ENCODE measurements around the gene CLSTN2. TPM values are rescaled to one million over a fixed set of nuclear protein-coding genes. Genes with fewer than 3 reads are reported as not detected.

The CLSTN2 gene
- total RNA-seq, 1 experiment from 2014 or later, result 0.68 TPM

GRCh38 chr3:140163159-140163763, 228.3 kb downstream of the CLSTN2 start:
- H3K4me1 ChIP-seq (ENCODE audit: insufficient read depth, low read length), result no peaks in the 10 kb centered on the region
- no CpG with 5 or more reads among the region's 2 CpGs for WGBS (ENCODE audit: extremely low coverage, insufficient read length, low lambda C conversion rate)
- Mint-ChIP-seq H3K9me3 (no peaks in the 10 kb centered on the region), H3K4me1 (peaks cover 12 to 15% of the 10 kb centered on the region in 2 experiments), H3K27ac (no peak overlapping the region), H3K4me3 (no peak overlapping the region), H3K36me3 (ENCODE audit: insufficient read depth in 1 of 3, low read depth in 3 of 3) (no peaks in the 10 kb centered on the region; a peak in 1 of 7 replicates), H3K27me3 (ENCODE audit: low read depth) (no peaks in the 10 kb centered on the region; the same call in none of the 2 replicates)
- H3K27me3 ChIP-seq (ENCODE audit: insufficient read depth, low read length), result no peaks in the 10 kb centered on the region
- no peak overlapping the region for H3K27ac ChIP-seq (ENCODE audit: insufficient read length, low read depth, low read length)
- no peak overlapping the region for H3K4ac ChIP-seq (ENCODE audit: low read depth, low read length)
- no peaks in the 10 kb centered on the region for H3K23me2 ChIP-seq (ENCODE audit: insufficient read length, low read depth, low read length, poor library complexity, severe bottlenecking)
- no peak overlapping the region for H3K9ac ChIP-seq (ENCODE audit: extremely low read depth, insufficient read length, low read length)
- H3K14ac ChIP-seq (ENCODE audit: insufficient read depth, low read length), result no peak overlapping the region
- H4K91ac ChIP-seq (ENCODE audit: insufficient read length, low read depth, low read length), result no peak overlapping the region
- no peak overlapping the region for H2BK12ac ChIP-seq (ENCODE audit: insufficient read length, low read depth, low read length)
- no peak overlapping the region for H2AK5ac ChIP-seq (ENCODE audit: insufficient read length, low read length)
- no peak overlapping the region for H2AFZ ChIP-seq (ENCODE audit: low read length)
- H3K79me1 ChIP-seq (ENCODE audit: insufficient read depth, low read depth, low read length, poor library complexity, severe bottlenecking), result no peaks in the 10 kb centered on the region
- H3K23ac ChIP-seq (ENCODE audit: insufficient read length, low read depth, low read length), result no peak overlapping the region
- no peaks in the 10 kb centered on the region for H3K79me2 ChIP-seq (ENCODE audit: insufficient read depth, low read length)
- no peak overlapping the region for H4K8ac ChIP-seq (replicated peaks; ENCODE audit: insufficient read length, low read depth, low read length)
- no peaks in the 10 kb centered on the region for H3K9me3 ChIP-seq (ENCODE audit: control insufficient read depth, low read depth, low read length)
- H2BK15ac ChIP-seq (ENCODE audit: low read depth, low read length), result peak overlapping the region; percentile 80; the same call in 1 of the 2 replicates
- no peaks in the 10 kb centered on the region for H4K20me1 ChIP-seq (ENCODE audit: control insufficient read depth, insufficient read depth, insufficient read length)
- H2BK20ac ChIP-seq (ENCODE audit: low read depth, low read length, poor library complexity, severe bottlenecking), result no peak overlapping the region
- TF ChIP-seq CTCF (conservative IDR thresholded peaks at IDR 0.05), result no peak
- no peak overlapping the region for H3K18ac ChIP-seq (ENCODE audit: insufficient read length, low read depth, low read length)
- no peak overlapping the region for H3T11ph ChIP-seq (ENCODE audit: low read length)
- no peak overlapping the region for H4K5ac ChIP-seq (ENCODE audit: insufficient read length, low read depth, low read length)
- no peak overlapping the region for H3K56ac ChIP-seq (ENCODE audit: insufficient read length, low read depth, low read length)
- H2BK120ac ChIP-seq (ENCODE audit: low read depth, low read length, poor library complexity, severe bottlenecking), result no peak overlapping the region
- no peak overlapping the region for H2BK5ac ChIP-seq (ENCODE audit: insufficient read length, low read length)
- no peak overlapping the region for H3K4me2 ChIP-seq (ENCODE audit: insufficient read depth, insufficient read length, low read length)
- no peak for DNase-seq

Measured in H9 (cell line).